DMS114 treated with DMSO at 0.1 percent for 48 hours (cell line): ENCODE data around the gene NPIPB8.
"Not testable (repeated sequence)": the region's sequence is repeated elsewhere in the genome, so short reads cannot be mapped to it uniquely, and the experiment has no call there.

Experiments
- DNase-seq: peaks from one replicate; lab custom pipeline; 2025; ENCODE audit not compliant: unreplicated experiment; lab: John Stamatoyannopoulos, UW

The NPIPB8 gene

GRCh38 chr16:28637765-28638164 lies at the start of gene NPIPB8:
Gene NPIPB8 (plus strand): TSS chr16:28638065. CDS start chr16:28638361, 296 bp downstream.
- not testable (repeated sequence) for DNase-seq

GRCh38 chr16:28589069-28589468 lies 48.8 kb upstream of the NPIPB8 start:
- no peak for DNase-seq

DNA sequence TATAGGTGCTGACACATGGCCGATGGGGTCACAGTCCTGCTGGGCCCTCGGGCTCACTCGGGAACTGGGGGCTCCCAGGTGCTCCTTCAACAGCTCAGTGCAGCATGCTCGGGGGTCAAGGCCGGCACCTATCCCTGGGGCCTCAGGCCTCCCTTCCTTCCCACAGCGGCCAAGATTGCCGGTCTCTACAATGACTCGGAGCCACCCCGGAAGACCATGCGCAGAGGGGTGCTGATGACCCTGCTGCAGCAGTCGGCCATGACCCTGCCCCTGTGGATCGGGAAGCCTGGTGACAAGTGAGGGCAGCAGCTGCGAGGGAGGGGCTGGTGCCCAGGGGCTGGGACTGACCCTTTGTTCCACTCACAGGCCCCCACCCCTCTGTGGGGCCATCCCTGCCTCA lies 47.9 kb upstream of the NPIPB8 start:
- no peak for DNase-seq

DNA sequence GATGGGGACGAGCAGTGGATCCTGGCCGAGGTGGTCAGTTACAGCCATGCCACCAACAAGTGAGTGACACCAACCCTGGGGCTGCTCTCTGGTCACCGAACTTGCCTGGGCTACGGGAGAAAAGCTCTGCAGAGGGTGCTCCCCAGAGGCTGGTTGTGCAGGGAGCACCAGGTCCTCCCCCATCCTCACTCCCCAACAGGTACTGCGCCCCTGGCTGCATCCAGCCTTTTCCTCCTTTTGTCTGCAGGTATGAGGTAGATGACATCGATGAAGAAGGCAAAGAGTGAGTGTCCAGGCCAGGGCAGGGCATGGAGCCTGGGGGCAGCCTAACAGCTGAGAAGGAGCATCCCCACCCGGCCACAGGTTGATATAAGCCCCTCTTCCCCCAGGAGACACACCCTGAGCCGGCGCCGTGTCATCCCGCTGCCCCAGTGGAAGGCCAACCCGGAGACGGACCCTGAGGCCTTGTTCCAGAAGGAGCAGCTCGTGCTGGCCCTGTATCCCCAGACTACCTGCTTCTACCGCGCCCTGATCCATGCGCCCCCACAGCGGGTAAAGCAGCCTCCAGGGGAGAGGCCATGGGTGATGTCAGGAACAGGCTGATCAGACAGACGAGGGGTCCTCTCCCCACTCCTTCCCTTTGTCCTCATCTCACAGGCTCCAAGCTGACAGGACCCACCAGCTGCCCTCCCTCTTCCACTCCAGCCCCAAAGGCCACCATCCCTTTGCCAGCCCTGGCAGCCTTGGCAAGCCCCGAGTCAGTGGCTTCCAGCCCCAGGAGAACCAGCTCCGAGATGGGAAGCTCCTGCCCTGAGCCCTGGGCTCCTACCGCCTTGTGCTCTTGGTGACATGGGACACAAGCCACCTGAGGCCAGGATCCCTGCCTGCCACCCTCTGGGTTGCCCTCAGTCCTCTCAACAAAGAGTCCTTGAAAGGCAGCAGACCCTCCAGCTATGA lies 47.2 kb upstream of the NPIPB8 start:
- no peak for DNase-seq

- DNase-seq = no peak
Measured at GRCh38 chr16:28591355-28591754, 46.5 kb upstream of the NPIPB8 start.

GRCh38 chr16:28592511-28592910 lies 45.4 kb upstream of the NPIPB8 start:
- DNase-seq = no peak

DNA sequence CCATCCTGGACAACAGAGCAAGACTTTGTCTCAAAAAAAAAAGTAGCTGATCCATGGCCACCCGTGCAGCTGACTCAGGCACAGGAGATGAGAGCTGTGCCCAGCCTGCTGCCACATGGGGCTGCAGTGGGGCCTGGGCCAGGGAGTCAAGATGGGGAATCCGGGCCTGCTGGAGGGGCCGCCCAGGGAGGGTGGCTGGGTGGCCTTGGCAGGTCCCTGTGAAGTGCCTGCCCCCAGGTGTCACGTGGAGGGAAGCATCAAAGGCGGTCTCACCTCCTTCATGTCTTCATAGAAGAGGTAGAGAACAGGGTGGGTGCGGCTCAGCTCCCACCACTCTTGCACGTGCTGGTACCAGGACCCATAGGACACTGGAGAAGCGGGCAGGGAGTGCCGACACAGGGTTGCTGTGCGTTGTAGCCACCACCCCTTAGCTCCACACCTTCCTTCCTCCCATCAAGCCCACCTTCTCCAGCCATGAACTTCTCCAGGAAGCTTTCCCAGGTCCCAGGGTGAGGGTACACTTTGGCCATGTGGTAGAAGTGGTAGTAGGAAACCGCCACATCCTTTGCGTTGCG lies 44.8 kb upstream of the NPIPB8 start:
- DNase-seq = no peak

DNA sequence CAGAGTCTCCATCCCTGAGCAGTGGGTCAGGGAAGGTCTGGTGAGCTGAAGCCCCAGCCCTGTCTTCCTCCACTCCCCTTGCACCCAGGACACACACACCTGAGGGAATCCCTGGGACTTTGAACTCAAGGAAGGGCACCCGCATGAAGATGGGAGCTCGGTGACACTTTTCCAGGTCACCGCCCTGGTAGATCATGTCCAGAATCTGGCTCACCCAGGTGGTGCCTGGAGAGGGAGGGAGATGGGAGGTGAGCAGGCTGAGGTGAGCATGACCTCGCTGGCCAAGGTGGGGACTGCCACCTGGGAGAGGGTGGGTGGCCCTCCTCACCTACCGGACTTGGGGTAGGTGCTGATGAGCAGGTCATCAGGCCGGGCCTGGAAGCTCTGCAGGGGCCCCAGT lies 42.4 kb upstream of the NPIPB8 start:
- not testable (repeated sequence) for DNase-seq

- DNase-seq = no peak
Measured at GRCh38 chr16:28596115-28596630, 41.7 kb upstream of the NPIPB8 start.

DNA sequence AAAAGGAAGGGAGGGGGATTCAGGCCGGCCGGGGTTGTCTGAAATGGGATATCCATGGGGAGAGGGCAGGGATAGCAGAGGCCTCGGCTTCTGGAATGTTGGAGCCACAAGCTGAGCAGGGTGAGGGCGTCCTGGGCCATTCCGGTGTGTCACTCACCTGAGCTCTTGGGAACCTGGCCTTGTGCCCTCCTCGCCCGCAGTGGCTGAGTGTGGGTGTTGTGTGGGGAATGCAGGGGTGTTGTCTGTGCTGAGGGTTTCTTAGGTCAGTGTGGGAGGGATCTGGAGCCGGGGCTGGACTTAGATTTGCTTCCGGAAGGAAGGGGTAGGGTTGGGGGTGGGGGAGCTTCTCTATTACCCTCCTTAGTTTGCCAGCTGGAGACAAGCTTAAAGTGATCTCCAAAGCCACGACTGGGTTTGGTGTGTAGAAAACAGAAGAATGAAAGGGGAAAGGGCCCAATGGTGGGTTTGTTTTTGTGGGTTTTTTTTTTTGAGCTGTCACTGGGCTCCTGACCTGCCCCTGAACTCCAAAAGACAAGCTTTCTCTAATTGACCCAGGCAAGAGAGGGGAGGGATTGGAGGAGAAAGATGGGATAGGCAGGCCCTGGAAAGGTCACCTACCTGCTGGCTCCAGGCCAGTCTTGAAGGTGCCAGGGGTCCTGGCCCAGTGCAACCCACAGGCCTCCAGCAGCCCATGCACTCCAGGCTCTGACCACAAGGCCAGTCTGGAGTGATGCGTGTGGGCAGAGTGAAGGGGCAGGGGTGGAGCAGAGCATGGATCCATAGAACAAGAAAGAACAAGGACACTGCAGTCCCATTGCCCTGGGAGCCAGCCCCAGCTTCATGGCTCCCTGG lies 40.8 kb upstream of the NPIPB8 start, which contains the start of gene SULT1A2:
Gene SULT1A2 (minus strand): TSS at position 211 of the 852 bp plus-strand sequence. CDS start 1,120 bp downstream, outside the sequence.
- no peak for DNase-seq

DNA sequence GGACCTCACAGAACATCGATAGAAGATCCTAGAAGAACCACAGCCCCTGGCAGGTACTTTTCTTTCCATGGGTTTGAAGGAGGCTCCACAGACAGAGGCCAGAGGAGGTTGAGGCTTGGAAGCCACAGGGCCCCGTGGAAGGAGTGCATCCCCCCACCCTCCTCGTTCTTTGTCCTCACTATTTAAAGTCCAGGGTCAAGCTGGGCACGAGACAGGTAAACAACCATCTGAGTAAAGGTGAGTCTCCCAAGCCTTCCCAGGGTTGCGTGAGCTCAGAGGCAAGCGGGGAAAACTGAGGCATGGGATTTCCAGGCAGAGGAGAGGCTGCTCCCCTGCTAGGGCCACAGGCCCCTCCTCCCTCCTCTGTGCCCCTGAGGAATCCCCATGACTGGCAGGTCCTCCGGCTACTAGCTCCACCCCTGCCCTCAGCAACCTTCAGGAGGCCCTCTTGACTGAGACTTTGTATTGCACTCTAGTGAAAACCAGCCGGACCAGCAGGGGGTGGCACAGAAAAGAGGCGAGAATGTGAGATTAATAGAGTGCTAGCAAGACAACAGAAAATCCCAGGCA lies 40.1 kb upstream of the NPIPB8 start:
- no peak for DNase-seq

GRCh38 chr16:28599377-28600285 lies 38.2 kb upstream of the NPIPB8 start:
- not testable (repeated sequence) for DNase-seq

DNA sequence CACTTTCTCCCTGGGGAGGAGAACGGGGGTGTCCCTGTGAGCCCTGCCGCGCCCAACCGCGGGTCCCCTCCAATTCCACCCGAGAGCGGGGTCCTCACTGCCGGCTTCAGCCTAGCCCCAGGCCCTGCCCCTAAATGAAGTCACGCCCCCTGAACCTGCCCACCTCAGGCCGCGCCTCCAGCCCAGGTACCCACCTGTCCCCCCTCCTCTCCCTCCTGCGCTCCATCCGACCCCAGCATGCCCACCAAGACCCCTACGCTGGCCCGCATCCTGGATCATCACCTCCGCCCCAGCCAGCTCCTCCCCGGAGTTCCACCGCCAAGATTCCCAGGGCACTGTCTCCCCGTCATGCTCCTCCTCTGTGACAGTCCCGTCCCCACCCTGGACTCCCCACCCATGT lies 36.9 kb upstream of the NPIPB8 start:
- not testable (repeated sequence) for DNase-seq

DNA sequence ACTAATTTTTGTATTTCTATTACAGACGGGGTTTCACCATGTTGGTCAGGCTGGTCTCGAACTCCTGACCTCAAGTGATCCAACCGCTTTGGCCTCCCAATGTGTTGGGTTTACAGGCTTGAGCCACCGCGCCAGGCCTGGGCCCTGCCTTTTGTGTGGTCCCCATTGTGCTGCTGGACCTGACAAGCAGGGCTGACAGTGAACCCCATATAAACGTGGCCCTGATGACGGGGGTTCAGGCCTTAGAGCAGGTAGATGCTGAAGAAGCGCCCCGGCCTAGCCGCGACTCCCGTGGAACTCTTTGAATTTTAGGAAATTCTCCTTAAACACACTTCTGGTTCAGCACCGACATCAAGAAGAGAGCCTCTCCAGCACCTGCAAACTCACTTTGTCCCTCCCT lies 36.3 kb upstream of the NPIPB8 start:
- DNase-seq = not testable (repeated sequence)

- not testable (repeated sequence) for DNase-seq
Measured at GRCh38 chr16:28602062-28602461, 35.8 kb upstream of the NPIPB8 start.

- no peak for DNase-seq
Measured at GRCh38 chr16:28602529-28602928, 35.3 kb upstream of the NPIPB8 start.

DNA sequence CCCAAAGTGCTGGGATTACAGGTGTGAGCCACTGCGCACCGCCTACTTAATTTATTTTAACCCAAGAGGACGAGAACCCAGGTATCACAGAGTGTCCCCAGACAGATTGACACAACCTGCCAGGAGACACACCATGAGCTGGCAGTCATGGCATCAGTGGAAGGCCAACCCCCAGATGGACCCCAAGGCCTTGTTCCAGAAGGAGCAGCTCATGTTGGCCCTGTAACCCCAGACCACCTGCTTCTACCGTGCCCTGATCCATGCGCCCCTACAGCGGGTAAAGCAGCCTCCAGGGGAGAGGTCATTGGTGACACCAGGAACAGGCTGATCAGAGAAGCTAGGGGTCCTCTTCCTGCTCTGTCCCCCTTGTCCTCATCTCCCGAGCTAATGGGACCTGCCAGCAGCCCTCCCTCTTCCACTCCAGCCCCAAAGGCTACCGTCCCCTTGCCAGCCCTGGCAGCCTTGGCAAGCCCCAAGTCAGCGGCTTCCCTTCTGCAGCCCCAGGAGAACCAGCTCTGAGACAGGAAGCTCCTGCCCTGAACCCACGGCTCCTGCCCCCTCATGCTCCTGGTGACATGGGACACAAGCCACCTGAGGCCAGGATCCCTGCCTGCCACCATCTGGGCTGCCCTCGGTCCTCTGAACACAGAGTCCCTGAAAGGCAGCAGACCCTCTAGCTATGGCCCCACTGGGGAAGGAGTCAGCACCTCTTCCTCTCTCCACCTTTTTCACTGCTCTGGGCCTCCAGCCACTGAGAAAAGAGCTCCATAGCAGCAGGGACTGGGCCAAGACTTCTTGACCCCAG lies 34.3 kb upstream of the NPIPB8 start:
- no peak for DNase-seq

- DNase-seq = no peak
Measured at GRCh38 chr16:28604186-28604565, 33.7 kb upstream of the NPIPB8 start.
